Heart right ventricle (tissue), 16 donors: ENCODE results near the gene INPP5A. TPM values are rescaled to one million over a fixed set of nuclear protein-coding genes. Genes with fewer than 3 reads are reported as not detected.

Source experiments
- ATAC-seq, 8 donors: fragments of 200-7000 bp; cut with Tn5 transposase; one replicate each; pipeline ENCODE4 v1.9.1; 2020; ENCODE audit warnings: mild to moderate bottlenecking in 8 of 8, moderate library complexity in 8 of 8, moderate number of reproducible peaks in 1 of 8
- DNase-seq, 2 donors: peaks; one replicate each; pipeline ENCODE4 v3.0.0-alpha.2; 2020
- H3K27ac ChIP-seq, 10 donors: fragments of 200-600 bp; sonication (generic) in 2 of 10; one replicate each; pipeline versions ENCODE4 v1.5.0 to v1.8.0; 2020 to 2022; ENCODE audit warnings: mild to moderate bottlenecking in 3 of 10
- H3K27me3 ChIP-seq, 7 donors: fragments of 200-600 bp; one replicate each; pipeline ENCODE4 v1.8.0; 2021 to 2022; ENCODE audit warnings: mild to moderate bottlenecking in 2 of 7
- H3K36me3 ChIP-seq, 9 donors: fragments of 200-600 bp; sonication (generic) in 1 of 9; one replicate each; pipeline versions ENCODE4 v1.5.0 to v1.8.0; 2020 to 2022; ENCODE audit warnings: mild to moderate bottlenecking in 2 of 9
- H3K4me1 ChIP-seq, 9 donors: fragments of 200-600 bp; sonication (generic) in 1 of 9; one replicate each; pipeline versions ENCODE4 v1.5.0 to v1.8.0; 2020 to 2022; ENCODE audit warnings: mild to moderate bottlenecking in 4 of 9
- H3K4me3 ChIP-seq, 10 donors: fragments of 200-600 bp; sonication (generic) in 2 of 10; one replicate each; pipeline versions ENCODE4 v1.5.0 to v1.8.0; 2020 to 2022; ENCODE audit warnings: mild to moderate bottlenecking in 7 of 10, moderate library complexity in 2 of 10
- H3K9me3 ChIP-seq, 11 donors: fragments of 200-600 bp in 10 of 11; sonication (generic) in 2 of 11; one replicate each; pipeline versions ENCODE4 v1.5.0 to v1.8.0; 2013 to 2022; ENCODE audit warnings: mild to moderate bottlenecking in 2 of 11, control low read depth in 1 of 11, moderate library complexity in 1 of 11
- WGBS, 2 donors: extraction: QIAGEN DNeasy Blood & Tissue Kit; methylation state at CpG; one replicate each; pipeline ENCODE4 v1.1.7; 2013; ENCODE audit warnings: inconsistent platforms in 1 of 2; 5-methylcytosine and 5-hydroxymethylcytosine counted together
- intact Hi-C, 10 donors: fragments of 100-400 bp; cut with DNase I; formaldehyde crosslinking; loops; one replicate each; pipeline versions ENCODE4 v1.11.1 to v1.14.2; 2022
- polyA plus RNA-seq, 2 donors: library from polyadenylated mRNA; stranded (reverse); fragments of 200-250 nt; gene quantifications; one replicate each; pipeline ENCODE4 v1.2.3, GENCODE V29; 2013
- total RNA-seq, 10 donors: library from RNA; stranded (reverse); fragmentation: NEBNext Ultra II Directional in 3 of 10; extraction: Animal tissue kit (Norgen Biotek cat#: 25700) in 3 of 10; gene quantifications; one replicate each; pipeline versions ENCODE4 v1.2.1 to v1.2.4, GENCODE V29; 2021 to 2023
- TF ChIP-seq, protein P1 (sequence below), 9 donors: fragments of 200-600 bp; sonication (generic) in 2 of 9; IDR thresholded peaks; one replicate each; pipeline versions ENCODE4 v1.5.0 to v1.8.0; 2021 to 2022; ENCODE audit warnings: antibody characterized with exemption in 9 of 9, mild to moderate bottlenecking in 5 of 9, moderate library complexity in 1 of 9
- donor health status: Arrhythmogenic right ventricular cardiomyopathy.
- donor health status: ischemic (EF 13 %, LVEDD 7.1; RV severe dilation, severe dysfunction).
- donor health status: healthy with polysubstance abuse.
- donor health status: DM: no; HTN: yes; CAD: no.
- donor health status: DM: no; HTN: no; CAD: no.
- donor health status: ischemic (EF 25% LVEDD 6.9; RV normal size, moderate dysfunction).
- donor health status: ischemic (EF 25% LVEDD 5.7; RV mildly dilated, moderate dysfunction).
- donor health status: healthy.
- donor health status: DM: yes; HTN: yes; CAD: no.
- donor health status: Ischemic cardiomyopathy.
- donor health status: ischemic (EF 35%, LVEDD 5.7; RV mildly dilated, moderate dysfunction).
- donor health status: nonischemic (EF 11% LVEDD 7.7; RV severe dilation, severe dysfunction).
- donor health status: DM: yes; HTN: yes; CAD: no.
- donor health status: PGD.
- donor health status: ischemic (EF 29% LVEDD 5.4; RV normal size, mild dysfunction).
- donor health status: nonischemic (EF 23%, LVEDD 6.1; RV moderate dilation, normal function).

The INPP5A gene
- total and polyA plus RNA-seq, 12 donors: 30.4 to 122 (median 106) TPM

DNA sequence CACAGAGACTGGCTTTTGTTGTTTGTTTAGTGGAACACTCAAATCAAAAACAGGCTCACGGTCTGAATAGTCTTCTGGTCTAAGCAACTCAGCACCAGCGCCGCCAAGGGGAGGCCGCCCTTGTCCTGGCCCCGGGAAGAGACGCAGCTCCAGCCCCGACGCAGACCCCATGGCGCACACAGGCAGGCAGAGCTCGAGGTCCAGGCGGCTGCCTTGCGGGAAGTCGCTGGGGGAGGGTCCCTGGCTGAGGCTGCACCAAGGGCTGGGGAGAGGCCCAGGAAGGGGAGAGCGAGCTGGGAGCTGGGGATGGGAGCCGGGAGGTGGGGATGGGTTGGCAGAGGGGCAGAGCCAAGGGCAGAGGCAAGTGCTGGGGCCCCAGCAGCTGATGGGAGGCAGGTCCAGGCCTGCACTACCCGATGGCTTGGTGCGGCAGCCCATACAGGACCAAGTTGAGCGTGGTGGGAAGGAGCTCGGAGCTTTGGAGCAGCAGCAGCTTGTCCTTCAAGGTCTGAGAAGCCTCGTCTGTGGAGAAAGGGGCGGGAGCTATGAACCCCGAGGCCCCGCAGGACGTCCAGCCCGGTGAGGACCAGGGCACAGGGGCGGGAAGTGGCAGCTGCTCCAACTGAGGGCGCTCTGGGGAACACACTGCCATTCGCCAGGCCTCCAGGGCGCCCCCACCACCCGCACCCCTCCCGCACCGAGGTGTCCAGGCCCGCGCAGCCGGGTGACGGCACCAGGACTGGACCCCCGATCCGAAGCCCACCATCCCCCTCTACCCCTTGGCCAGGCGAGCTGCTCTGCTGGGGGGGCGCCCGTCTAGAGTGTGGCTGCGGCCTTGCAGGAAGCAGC, 271.0 kb downstream of the INPP5A start:
- DNase-seq (no peak), ATAC-seq (no peak)
- Histone ChIP-seq H3K27me3 (peaks cover 0 to 51% (median 31%) of the 10 kb centered on the region in 7 donors), H3K36me3 (no peaks in the 10 kb centered on the region), H3K27ac (no peak overlapping the region), H3K4me1 (no peaks in the 10 kb centered on the region), H3K9me3 (no peaks in the 10 kb centered on the region), H3K4me3 (no peak overlapping the region)
- WGBS, 2 donors: 61 to 65% methylated on average over 42 of the region's 42 CpGs
- TF ChIP-seq, protein P1, sequence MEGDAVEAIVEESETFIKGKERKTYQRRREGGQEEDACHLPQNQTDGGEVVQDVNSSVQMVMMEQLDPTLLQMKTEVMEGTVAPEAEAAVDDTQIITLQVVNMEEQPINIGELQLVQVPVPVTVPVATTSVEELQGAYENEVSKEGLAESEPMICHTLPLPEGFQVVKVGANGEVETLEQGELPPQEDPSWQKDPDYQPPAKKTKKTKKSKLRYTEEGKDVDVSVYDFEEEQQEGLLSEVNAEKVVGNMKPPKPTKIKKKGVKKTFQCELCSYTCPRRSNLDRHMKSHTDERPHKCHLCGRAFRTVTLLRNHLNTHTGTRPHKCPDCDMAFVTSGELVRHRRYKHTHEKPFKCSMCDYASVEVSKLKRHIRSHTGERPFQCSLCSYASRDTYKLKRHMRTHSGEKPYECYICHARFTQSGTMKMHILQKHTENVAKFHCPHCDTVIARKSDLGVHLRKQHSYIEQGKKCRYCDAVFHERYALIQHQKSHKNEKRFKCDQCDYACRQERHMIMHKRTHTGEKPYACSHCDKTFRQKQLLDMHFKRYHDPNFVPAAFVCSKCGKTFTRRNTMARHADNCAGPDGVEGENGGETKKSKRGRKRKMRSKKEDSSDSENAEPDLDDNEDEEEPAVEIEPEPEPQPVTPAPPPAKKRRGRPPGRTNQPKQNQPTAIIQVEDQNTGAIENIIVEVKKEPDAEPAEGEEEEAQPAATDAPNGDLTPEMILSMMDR (IDR thresholded peaks at IDR 0.05): no peak
- intact Hi-C loops: no loop called here

DNA sequence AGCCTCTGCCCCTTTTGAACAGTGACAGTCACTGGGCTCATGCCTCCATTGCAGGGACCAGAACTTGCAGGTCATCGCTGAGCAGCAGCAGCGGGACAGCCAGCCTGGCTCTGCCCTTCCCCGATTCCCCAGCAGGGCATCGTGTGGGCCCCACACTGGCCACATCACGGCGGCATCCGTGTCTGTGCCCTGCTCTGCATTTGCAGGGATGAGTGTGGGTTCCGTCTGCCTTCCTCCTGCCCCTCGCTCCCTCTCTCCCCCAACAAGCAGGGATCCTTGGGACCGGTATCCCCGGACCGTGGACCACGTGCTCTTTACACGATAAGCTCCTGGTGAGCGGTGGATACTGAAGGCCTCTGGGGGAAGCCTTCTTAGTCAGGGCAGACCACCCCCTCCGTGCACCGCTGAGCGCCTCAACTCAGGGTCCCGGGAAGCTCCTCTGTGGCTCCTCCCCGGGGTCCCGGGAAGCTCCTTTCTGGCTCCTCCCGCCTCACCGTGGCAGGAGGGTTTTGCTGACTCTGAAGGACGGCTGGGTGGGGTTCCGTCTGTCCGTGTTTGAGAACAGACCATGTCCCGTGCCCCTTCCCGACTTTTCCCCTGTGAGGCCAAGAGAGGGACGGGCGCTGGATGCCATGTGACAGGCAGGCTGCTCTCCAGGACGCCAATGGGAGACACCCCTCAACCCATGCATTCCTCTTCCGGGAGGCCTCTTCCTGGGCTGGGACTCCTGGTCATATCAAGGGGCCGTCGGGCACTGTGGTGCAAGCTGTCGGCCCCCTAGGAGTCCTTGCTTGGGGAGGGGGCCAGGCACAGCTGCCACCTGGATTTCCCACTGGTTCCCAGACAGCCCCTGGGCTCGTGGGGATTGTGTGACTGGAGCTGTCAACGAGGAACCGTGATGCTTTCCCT, 271.9 kb downstream of the INPP5A start:
- WGBS, 2 donors: 73 to 75% methylated on average over 38 of the region's 38 CpGs
- intact Hi-C loops: no loop called here

GRCh38 chr10:132810141-132810806, 272.7 kb downstream of the INPP5A start:
- Histone ChIP-seq H3K4me3 (no peak overlapping the region), H3K4me1 (no peaks in the 10 kb centered on the region), H3K9me3 (no peaks in the 10 kb centered on the region), H3K27me3 (peaks cover 0 to 60% (median 37%) of the 10 kb centered on the region in 7 donors), H3K36me3 (no peaks in the 10 kb centered on the region), H3K27ac (no peak overlapping the region)
- DNase-seq (no peak), ATAC-seq (no peak)
- intact Hi-C loops: no loop called here
- TF ChIP-seq, protein P1 (IDR thresholded peaks at IDR 0.05): no peak
- 78% methylated on average over 39 of the region's 39 CpGs for WGBS, 2 donors

More for the DNA sequence above, 271.9 kb downstream of the INPP5A start:
- Histone ChIP-seq H3K9me3 (no peaks in the 10 kb centered on the region), H3K4me1 (no peaks in the 10 kb centered on the region), H3K27me3 (peaks cover 0 to 57% (median 34%) of the 10 kb centered on the region in 7 donors), H3K36me3 (no peaks in the 10 kb centered on the region), H3K27ac (no peak overlapping the region), H3K4me3 (no peak overlapping the region)
- DNase-seq (no peak), ATAC-seq (no peak)
- TF ChIP-seq, protein P1 (IDR thresholded peaks at IDR 0.05): no peak
